HCT116 (cell line): ENCODE measurements around the gene SPP2.

Source experiments
- ELF1 ChIP-seq: IDR thresholded peaks from 2 replicates; pipeline ENCODE4 v1.6.1; 2012; ENCODE audit warnings: low read depth, borderline replicate concordance
- POLR2AphosphoS5 ChIP-seq: IDR thresholded peaks from 2 replicates; pipeline ENCODE4 v1.6.1; 2011; ENCODE audit warnings: mild to moderate bottlenecking, low read depth, low read length, moderate library complexity
- RAD21 ChIP-seq: IDR thresholded peaks from 2 replicates; pipeline ENCODE4 v1.6.1; 2012; ENCODE audit warnings: low read depth, mild to moderate bottlenecking
- YY1 ChIP-seq: IDR thresholded peaks from 2 replicates; pipeline ENCODE4 v1.6.1; 2011; ENCODE audit warnings: low read length, low read depth, moderate library complexity, mild to moderate bottlenecking; ENCODE audit not compliant: insufficient replicate concordance; ENCODE audit errors: extremely low read depth
- ZNF274 ChIP-seq: fragments of 200-500 bp; sonication (Bioruptor generic); IDR thresholded peaks from 2 replicates; pipeline ENCODE4 v1.6.1; 2014; ENCODE audit warnings: mild to moderate bottlenecking, low read depth, low read length, inconsistent platforms
- TF ChIP-seq, protein P1 (sequence below), 3 experiments: fragments of 200-600 bp in 1 of 3; sonication (generic) in 1 of 3; IDR thresholded peaks in 2 of 3; conservative IDR thresholded peaks in 1 of 3; 2 replicates each; pipeline ENCODE4 v1.5.1; 2012 to 2017; ENCODE audit warnings: low read depth in 2 of 3, low read length in 2 of 3, antibody characterized with exemption in 1 of 3, borderline replicate concordance in 1 of 3, control low read depth in 1 of 3, mild to moderate bottlenecking in 1 of 3, mixed read lengths in 1 of 3, mixed run types in 1 of 3, moderate library complexity in 1 of 3; ENCODE audit not compliant: insufficient read depth in 1 of 3

DNA sequence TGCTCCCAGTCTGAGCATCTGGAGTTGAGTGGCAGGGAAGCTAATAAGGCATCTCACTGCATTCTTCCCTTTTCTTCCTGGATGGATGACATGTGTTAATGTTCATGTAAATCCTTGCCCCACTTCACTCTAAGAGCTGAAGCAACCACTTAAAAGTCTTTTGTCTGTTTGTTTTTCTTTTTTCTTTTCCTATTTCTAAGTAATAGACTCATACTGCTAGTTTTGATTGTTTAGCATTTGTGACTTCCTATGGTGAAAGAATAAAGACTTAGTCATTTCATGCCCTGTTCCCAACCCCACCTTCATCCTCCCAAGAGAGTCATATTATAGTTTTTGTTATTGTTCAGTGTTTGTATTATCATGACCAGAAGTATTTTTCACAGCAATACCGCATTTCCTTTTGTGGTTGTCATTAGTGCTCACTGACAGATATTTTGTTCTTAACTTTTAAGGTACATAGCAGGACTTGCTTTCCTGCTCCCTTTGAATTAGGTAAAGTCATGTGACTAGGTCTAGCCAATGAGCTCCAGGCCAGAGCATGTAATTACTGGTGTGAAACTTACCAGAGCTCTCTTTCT lies 18.1 kb upstream of the SPP2 start:
- TF ChIP-seq, protein P1, sequence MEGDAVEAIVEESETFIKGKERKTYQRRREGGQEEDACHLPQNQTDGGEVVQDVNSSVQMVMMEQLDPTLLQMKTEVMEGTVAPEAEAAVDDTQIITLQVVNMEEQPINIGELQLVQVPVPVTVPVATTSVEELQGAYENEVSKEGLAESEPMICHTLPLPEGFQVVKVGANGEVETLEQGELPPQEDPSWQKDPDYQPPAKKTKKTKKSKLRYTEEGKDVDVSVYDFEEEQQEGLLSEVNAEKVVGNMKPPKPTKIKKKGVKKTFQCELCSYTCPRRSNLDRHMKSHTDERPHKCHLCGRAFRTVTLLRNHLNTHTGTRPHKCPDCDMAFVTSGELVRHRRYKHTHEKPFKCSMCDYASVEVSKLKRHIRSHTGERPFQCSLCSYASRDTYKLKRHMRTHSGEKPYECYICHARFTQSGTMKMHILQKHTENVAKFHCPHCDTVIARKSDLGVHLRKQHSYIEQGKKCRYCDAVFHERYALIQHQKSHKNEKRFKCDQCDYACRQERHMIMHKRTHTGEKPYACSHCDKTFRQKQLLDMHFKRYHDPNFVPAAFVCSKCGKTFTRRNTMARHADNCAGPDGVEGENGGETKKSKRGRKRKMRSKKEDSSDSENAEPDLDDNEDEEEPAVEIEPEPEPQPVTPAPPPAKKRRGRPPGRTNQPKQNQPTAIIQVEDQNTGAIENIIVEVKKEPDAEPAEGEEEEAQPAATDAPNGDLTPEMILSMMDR (IDR thresholded peaks at IDR 0.05 in 2 of 3, conservative IDR thresholded peaks at IDR 0.05 in 1 of 3; ENCODE audit: borderline replicate concordance in 1 of 3, insufficient read depth in 1 of 3, low read depth in 2 of 3, low read length in 2 of 3), result no peak
- TF ChIP-seq YY1 (no peak), ELF1 (no peak), POLR2AphosphoS5 (no peak), ZNF274 (no peak), RAD21 (no peak)
